Mesenchymal stem cell (in vitro differentiated cells and primary cell): ENCODE results near the gene C16orf82.

Source experiments
- DNase-seq: peaks from one replicate; pipeline ENCODE4 v3.0.0-alpha.2; 2013
- H2AFZ ChIP-seq: one replicate; pipeline ENCODE4 v1.6.1; 2013; ENCODE audit warnings: low read depth, mild to moderate bottlenecking, control low read depth, inconsistent platforms, low read length, moderate library complexity
- H2AK5ac ChIP-seq: 2 replicates; pipeline ENCODE4 v1.6.1; 2013; ENCODE audit warnings: low read length, moderate library complexity, mild to moderate bottlenecking, inconsistent platforms; ENCODE audit not compliant: severe bottlenecking
- H2BK120ac ChIP-seq: one replicate; pipeline ENCODE4 v1.6.1; 2013; ENCODE audit warnings: low read depth, mild to moderate bottlenecking, inconsistent platforms, low read length, moderate library complexity
- H2BK12ac ChIP-seq, 2 experiments: one replicate each; pipeline ENCODE4 v1.6.1; 2013; ENCODE audit warnings: inconsistent platforms in 2 of 2, low read length in 2 of 2, mild to moderate bottlenecking in 2 of 2, moderate library complexity in 2 of 2, control low read depth in 1 of 2
- H2BK15ac ChIP-seq: one replicate; pipeline ENCODE4 v1.6.1; 2013; ENCODE audit warnings: mild to moderate bottlenecking, low read depth, inconsistent platforms; ENCODE audit not compliant: poor library complexity, severe bottlenecking
- H2BK5ac ChIP-seq: 2 replicates; pipeline ENCODE4 v1.6.1; 2013; ENCODE audit warnings: low read depth, mild to moderate bottlenecking, low read length, control low read depth, inconsistent platforms; ENCODE audit not compliant: poor library complexity, severe bottlenecking
- H3K14ac ChIP-seq, 2 experiments: one replicate each; pipeline ENCODE4 v1.6.1; 2013; ENCODE audit warnings: inconsistent platforms in 2 of 2, low read length in 2 of 2, control low read depth in 1 of 2, mild to moderate bottlenecking in 1 of 2, moderate library complexity in 1 of 2
- H3K18ac ChIP-seq, 2 experiments: one replicate each; pipeline ENCODE4 v1.6.1; 2013; ENCODE audit warnings: inconsistent platforms in 2 of 2, low read length in 2 of 2, control low read depth in 1 of 2, low read depth in 1 of 2, mild to moderate bottlenecking in 1 of 2
- H3K23ac ChIP-seq, 2 experiments: one replicate each; pipeline ENCODE4 v1.6.1; 2013; ENCODE audit warnings: inconsistent platforms in 2 of 2, low read length in 2 of 2, mild to moderate bottlenecking in 2 of 2, moderate library complexity in 2 of 2, control low read depth in 1 of 2
- H3K27ac ChIP-seq: 2 replicates; pipeline ENCODE4 v1.5.1; 2013; ENCODE audit warnings: mild to moderate bottlenecking, moderate library complexity, low read length, control low read depth, inconsistent platforms; ENCODE audit not compliant: poor library complexity, severe bottlenecking
- H3K27me3 ChIP-seq, 2 experiments: 2 replicates each; pipeline versions ENCODE4 v1.6.1 to v1.7.0; 2013; ENCODE audit warnings: low read length in 2 of 2, mild to moderate bottlenecking in 2 of 2, moderate library complexity in 2 of 2, control low read depth in 1 of 2, inconsistent platforms in 1 of 2; ENCODE audit not compliant: control insufficient read depth in 1 of 2, insufficient read depth in 1 of 2
- H3K36me3 ChIP-seq, 2 experiments: 2 replicates each; pipeline versions ENCODE4 v1.6.1 to v1.7.0; 2013; ENCODE audit warnings: low read length in 2 of 2, control low read depth in 1 of 2, inconsistent platforms in 1 of 2, low read depth in 1 of 2, mild to moderate bottlenecking in 1 of 2; ENCODE audit not compliant: insufficient read depth in 2 of 2, control insufficient read depth in 1 of 2
- H3K4ac ChIP-seq, 2 experiments: one replicate each; pipeline ENCODE4 v1.6.1; 2013; ENCODE audit warnings: inconsistent platforms in 2 of 2, low read length in 2 of 2, mild to moderate bottlenecking in 2 of 2, moderate library complexity in 2 of 2, control low read depth in 1 of 2, low read depth in 1 of 2
- H3K4me1 ChIP-seq: 2 replicates; pipeline ENCODE4 v1.6.1; 2013; ENCODE audit warnings: low read depth, low read length, control low read depth; ENCODE audit not compliant: control insufficient read depth, insufficient read depth
- H3K4me2 ChIP-seq: 2 replicates; pipeline ENCODE4 v1.6.1; 2013; ENCODE audit warnings: low read length, mild to moderate bottlenecking, inconsistent platforms; ENCODE audit not compliant: poor library complexity, severe bottlenecking
- H3K4me3 ChIP-seq, 2 experiments: 2 replicates each; pipeline versions ENCODE4 v1.5.1 to v1.7.0; 2013; ENCODE audit warnings: low read length in 2 of 2, mild to moderate bottlenecking in 2 of 2, control low read depth in 1 of 2, low read depth in 1 of 2; ENCODE audit not compliant: insufficient read depth in 1 of 2
- H3K79me1 ChIP-seq: replicated peaks from 2 replicates; pipeline ENCODE4 v1.6.1; 2013; ENCODE audit warnings: mild to moderate bottlenecking, control low read depth, low read length, inconsistent platforms; ENCODE audit not compliant: poor library complexity, severe bottlenecking
- H3K9ac ChIP-seq: 2 replicates; pipeline ENCODE4 v1.7.0; 2013; ENCODE audit warnings: mild to moderate bottlenecking, low read length, moderate library complexity
- H3K9me3 ChIP-seq: 2 replicates; pipeline ENCODE4 v1.7.0; 2013; ENCODE audit warnings: mild to moderate bottlenecking, low read length; ENCODE audit not compliant: control insufficient read depth
- H4K8ac ChIP-seq: one replicate; pipeline ENCODE4 v1.6.1; 2013; ENCODE audit warnings: inconsistent platforms, mild to moderate bottlenecking, low read length, moderate library complexity
- H4K91ac ChIP-seq: one replicate; pipeline ENCODE4 v1.6.1; 2013; ENCODE audit warnings: mild to moderate bottlenecking, low read length, inconsistent platforms
- WGBS: methylation state at CpG from one replicate; pipeline ENCODE4 v1.1.7; 2013; ENCODE audit warnings: mixed read lengths; 5-methylcytosine and 5-hydroxymethylcytosine counted together

C16orf82 gene

GRCh38 chr16:27040732-27041131 is 26.0 kb upstream of the C16orf82 start:
- Histone ChIP-seq H3K4me3 (no peak overlapping the region), H3K14ac (no peak overlapping the region), H3K9me3 (peaks cover 10% of the 10 kb centered on the region), H2BK120ac (no peak overlapping the region), H2AFZ (no peak overlapping the region), H3K27ac (no peak overlapping the region), H3K18ac (no peak overlapping the region), H3K36me3 (no peaks in the 10 kb centered on the region), H3K23ac (no peak overlapping the region), H3K9ac (no peak overlapping the region), H3K79me1 (no peaks in the 10 kb centered on the region), H3K4me1 (no peaks in the 10 kb centered on the region), H2AK5ac (no peak overlapping the region), H3K4ac (no peak overlapping the region), H2BK12ac (no peak overlapping the region), H3K4me2 (no peak overlapping the region), H2BK5ac (no peak overlapping the region), H4K8ac (no peak overlapping the region), H2BK15ac (no peak overlapping the region), H4K91ac (no peak overlapping the region), H3K27me3 (peaks cover 0 to 7% of the 10 kb centered on the region in 2 experiments)
- WGBS, result 94% methylated on average over 23 of the region's 23 CpGs
- no peak for DNase-seq

GRCh38 chr16:27046958-27047518 is 19.7 kb upstream of the C16orf82 start:
- peaks cover 0 to 10% of the 10 kb centered on the region in 2 experiments for H3K27me3 ChIP-seq
- H3K18ac ChIP-seq, result no peak overlapping the region
- H3K9me3 ChIP-seq, result peaks cover 7% of the 10 kb centered on the region
- no peaks in the 10 kb centered on the region for H3K36me3 ChIP-seq
- H2BK12ac ChIP-seq, result no peak overlapping the region
- no peak for DNase-seq
- no peak overlapping the region for H3K4me3 ChIP-seq
- no peak overlapping the region for H2BK120ac ChIP-seq
- H3K4ac ChIP-seq, result no peak overlapping the region
- no peak overlapping the region for H3K4me2 ChIP-seq
- H2AK5ac ChIP-seq, result no peak overlapping the region
- H4K8ac ChIP-seq, result no peak overlapping the region
- no peak overlapping the region for H2BK15ac ChIP-seq
- no peak overlapping the region for H3K23ac ChIP-seq
- H3K79me1 ChIP-seq, result no peaks in the 10 kb centered on the region
- H3K14ac ChIP-seq, result no peak overlapping the region
- H4K91ac ChIP-seq, result no peak overlapping the region
- H3K4me1 ChIP-seq, result no peaks in the 10 kb centered on the region
- H3K9ac ChIP-seq, result no peak overlapping the region
- no peak overlapping the region for H2AFZ ChIP-seq
- H3K27ac ChIP-seq, result no peak overlapping the region
- no peak overlapping the region for H2BK5ac ChIP-seq

- H2AFZ ChIP-seq, result no peak overlapping the region
- H3K4me2 ChIP-seq, result no peak overlapping the region
- no peak overlapping the region for H3K14ac ChIP-seq
- H4K8ac ChIP-seq, result no peak overlapping the region
- no peak overlapping the region for H2BK120ac ChIP-seq
- no peak overlapping the region for H4K91ac ChIP-seq
- no peak overlapping the region for H3K18ac ChIP-seq
- H2BK12ac ChIP-seq, result no peak overlapping the region
- no peak overlapping the region for H3K23ac ChIP-seq
- no peak overlapping the region for H3K27ac ChIP-seq
- no peak overlapping the region for H2BK15ac ChIP-seq
- no peak overlapping the region for H3K4me3 ChIP-seq
- WGBS, result 66% methylated on average over 7 of the region's 7 CpGs
- no peak overlapping the region for H2AK5ac ChIP-seq
- no peak overlapping the region for H3K9ac ChIP-seq
- no peaks in the 10 kb centered on the region for H3K79me1 ChIP-seq
- no peak overlapping the region for H3K4ac ChIP-seq
- H2BK5ac ChIP-seq, result no peak overlapping the region
- DNase-seq, result no peak
- H3K27me3 ChIP-seq, result peaks cover 0 to 15% of the 10 kb centered on the region in 2 experiments
- H3K36me3 ChIP-seq, result no peaks in the 10 kb centered on the region
- no peaks in the 10 kb centered on the region for H3K4me1 ChIP-seq
- peaks cover 7% of the 10 kb centered on the region for H3K9me3 ChIP-seq
These were observed 18.4 kb upstream of the C16orf82 start for GRCh38 chr16:27048316-27048715.

DNA sequence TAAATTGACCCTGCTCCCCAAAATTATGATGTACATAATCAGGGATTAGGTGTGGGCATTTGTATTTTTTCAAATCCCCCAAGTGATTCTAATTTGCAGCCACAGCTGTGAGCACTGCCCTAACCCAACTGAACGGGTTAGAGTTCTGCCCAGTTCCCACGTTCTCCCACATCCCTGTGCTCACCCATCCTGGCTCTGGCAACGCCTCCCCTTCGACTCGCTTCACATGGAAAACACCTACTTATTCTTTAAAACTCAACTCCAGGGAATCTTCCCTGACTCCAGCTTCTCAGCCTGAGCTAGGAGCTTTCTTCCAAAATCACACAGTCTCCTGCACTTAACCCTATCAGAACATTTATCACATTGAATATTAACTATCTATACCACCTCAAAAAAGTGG is 17.6 kb upstream of the C16orf82 start:
- no peak overlapping the region for H2BK5ac ChIP-seq
- no peak overlapping the region for H3K4ac ChIP-seq
- no peaks in the 10 kb centered on the region for H3K36me3 ChIP-seq
- H3K18ac ChIP-seq, result no peak overlapping the region
- H2BK15ac ChIP-seq, result no peak overlapping the region
- H3K4me3 ChIP-seq, result no peak overlapping the region
- no peak overlapping the region for H2AK5ac ChIP-seq
- no peak overlapping the region for H3K14ac ChIP-seq
- no peak overlapping the region for H2BK12ac ChIP-seq
- H3K27me3 ChIP-seq, result peaks cover 0 to 15% of the 10 kb centered on the region in 2 experiments
- no peak overlapping the region for H2AFZ ChIP-seq
- WGBS, result 67% methylated on average over 5 of the region's 5 CpGs
- H3K79me1 ChIP-seq, result no peaks in the 10 kb centered on the region
- no peak overlapping the region for H4K91ac ChIP-seq
- H3K9me3 ChIP-seq, result peaks cover 7% of the 10 kb centered on the region
- no peak overlapping the region for H3K23ac ChIP-seq
- no peak overlapping the region for H2BK120ac ChIP-seq
- no peaks in the 10 kb centered on the region for H3K4me1 ChIP-seq
- no peak overlapping the region for H3K4me2 ChIP-seq
- no peak overlapping the region for H3K9ac ChIP-seq
- no peak for DNase-seq
- H4K8ac ChIP-seq, result no peak overlapping the region
- H3K27ac ChIP-seq, result no peak overlapping the region
